Iris pigment epithelial cell (primary cell): Measurements from ENCODE around the gene LHFPL2.

Source experiments
- DNase-seq: peaks from one replicate; pipeline ENCODE4 v3.0.0-alpha.2; 2011; ENCODE audit warnings: low read depth

The LHFPL2 gene

GRCh38 chr5:78544561-78545201, 103.9 kb downstream of the LHFPL2 start:
- peak; percentile 92 for DNase-seq

DNA sequence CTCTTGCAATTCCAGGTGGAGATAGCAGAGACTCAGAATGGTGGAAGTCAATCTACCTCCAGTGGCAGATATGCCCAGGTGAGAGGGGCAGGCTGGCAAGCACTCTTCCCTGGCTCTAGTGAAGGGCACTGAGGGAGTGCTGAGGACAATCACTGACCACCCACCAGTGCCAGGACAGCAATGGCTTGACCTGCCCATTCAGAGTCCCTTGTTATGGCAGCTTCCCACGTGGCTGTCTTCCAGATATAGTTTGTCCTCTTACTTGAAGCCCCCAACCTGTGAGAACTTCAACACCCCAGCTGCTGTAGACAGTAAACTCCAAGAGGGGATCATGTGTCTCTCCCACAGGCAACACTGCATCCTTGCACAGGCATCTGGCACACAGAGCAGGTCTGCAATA, 104.7 kb downstream of the LHFPL2 start:
- no peak for DNase-seq

DNA sequence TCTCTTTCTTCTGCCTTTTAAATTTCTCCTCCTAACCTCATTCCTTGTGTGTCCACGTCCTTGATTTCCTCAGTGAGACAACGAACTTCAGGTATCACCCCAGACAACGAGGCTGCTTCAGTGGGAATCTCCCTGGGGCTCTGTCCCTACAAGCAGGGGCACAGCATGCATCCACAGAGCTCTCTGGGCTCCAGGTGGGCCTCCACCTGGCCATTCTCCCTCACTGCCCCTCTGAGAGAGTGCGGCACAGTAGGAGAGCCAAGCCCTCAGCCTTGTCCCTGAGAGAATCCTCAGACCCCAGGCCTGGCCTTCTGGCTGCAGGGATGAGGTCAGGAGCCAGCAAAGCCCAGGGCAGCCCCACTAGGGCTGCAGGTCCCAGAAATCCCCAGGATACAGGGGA, 105.3 kb downstream of the LHFPL2 start:
- DNase-seq: no peak

DNA sequence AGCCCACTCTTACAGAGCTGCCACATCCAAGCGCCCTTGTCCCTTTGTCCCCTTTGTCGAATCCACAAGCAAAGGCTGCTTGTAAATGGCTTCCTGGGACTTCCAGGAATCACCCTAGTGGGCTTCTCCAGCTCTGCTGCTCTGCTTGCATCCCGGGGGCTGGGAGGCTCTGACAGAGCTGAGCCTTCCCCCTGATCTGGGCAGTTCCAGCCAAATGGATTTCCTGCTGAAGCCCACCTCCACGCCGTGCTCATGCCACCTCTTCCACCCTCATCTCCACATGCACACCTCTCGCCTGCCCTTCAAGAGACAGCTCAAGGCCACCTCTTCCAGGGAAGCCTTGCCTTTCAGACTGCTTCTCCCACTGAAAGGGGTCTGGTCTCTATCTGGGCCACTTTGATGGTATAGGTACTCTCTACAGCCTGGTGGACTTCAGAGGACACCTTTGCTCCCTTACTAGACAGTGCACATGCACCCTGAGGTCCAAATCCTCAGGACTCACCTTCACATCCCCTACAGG, 106.2 kb downstream of the LHFPL2 start:
- DNase-seq: no peak

GRCh38 chr5:78541086-78541654, 107.4 kb downstream of the LHFPL2 start:
- no peak for DNase-seq

DNA sequence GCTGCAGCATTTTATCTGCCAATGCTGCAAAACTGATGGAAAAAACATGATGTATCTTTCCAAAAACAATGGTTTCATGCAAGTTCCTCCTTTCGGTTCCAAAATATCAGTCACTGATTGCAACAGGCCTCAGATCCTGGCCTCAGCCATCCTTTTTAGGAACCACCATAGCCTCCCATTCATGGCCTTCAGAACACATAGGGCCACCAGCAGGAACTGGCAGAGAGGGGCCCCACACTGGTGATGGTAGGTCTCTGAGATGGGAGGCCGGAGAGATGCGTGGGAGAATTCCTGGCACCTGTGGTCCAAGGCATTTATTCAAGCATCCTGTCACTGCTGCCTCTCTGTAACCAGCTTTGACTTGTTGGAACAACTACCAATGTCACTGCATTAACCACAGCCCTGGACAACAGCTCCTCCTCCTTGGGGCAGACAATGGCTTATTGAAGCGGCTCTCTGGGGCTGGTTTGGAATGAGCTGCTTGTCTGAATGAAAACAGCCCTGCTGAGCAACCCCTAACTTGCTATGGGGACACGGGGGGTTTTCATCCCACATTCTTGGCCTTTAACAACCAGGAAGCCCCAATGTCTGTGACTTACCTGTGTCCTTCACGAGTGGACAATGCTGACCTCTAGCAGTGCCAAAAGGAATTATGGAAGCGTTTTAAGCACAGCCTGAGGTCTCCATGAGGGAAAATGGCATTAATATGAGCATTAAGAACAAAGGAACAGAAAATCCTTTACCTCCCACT, 108.1 kb downstream of the LHFPL2 start:
- DNase-seq: no peak

GRCh38 chr5:78538240-78538850, 110.2 kb downstream of the LHFPL2 start:
- no peak for DNase-seq

DNA sequence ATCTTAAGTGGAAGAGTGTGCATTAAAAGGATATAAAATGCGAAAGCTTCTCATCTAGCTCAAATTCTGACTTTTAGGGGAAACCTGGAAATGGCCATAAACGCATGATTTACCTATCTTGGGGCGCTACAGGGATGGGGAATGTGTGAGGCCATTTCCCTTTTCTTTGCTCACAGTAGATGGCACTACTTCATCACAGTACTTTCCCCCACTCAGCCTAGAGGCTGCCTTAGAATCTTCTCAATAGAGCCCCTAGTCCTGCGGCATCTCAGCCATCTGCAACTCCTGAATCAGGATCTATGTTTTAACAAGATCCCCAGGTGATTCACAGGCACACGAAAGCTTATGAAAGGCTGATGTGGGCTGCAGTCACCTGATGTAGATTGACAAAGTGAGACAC, 110.8 kb downstream of the LHFPL2 start:
- DNase-seq: peak; percentile 65

GRCh38 chr5:78537411-78537810, 111.2 kb downstream of the LHFPL2 start:
- DNase-seq: no peak

- no peak for DNase-seq
These were observed 111.8 kb downstream of the LHFPL2 start for GRCh38 chr5:78536661-78537196.

DNA sequence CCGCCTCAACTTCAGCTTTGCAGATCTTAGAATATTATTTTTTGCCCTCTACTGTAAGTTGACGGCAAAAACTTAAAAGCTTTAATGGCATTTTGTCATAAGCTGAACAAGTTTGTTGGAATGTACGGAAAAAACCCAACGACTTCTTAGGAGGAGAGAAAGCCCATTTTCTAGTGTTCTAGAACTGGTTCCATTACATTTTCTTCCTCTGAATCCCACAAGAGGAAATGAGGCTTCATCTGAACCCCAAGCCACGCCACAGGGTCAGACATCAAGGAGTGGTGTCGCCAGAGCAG, 113.7 kb downstream of the LHFPL2 start:
- no peak for DNase-seq

GRCh38 chr5:78534148-78534904, 114.2 kb downstream of the LHFPL2 start:
- peak; percentile 87 for DNase-seq

GRCh38 chr5:78533356-78533755, 115.2 kb downstream of the LHFPL2 start:
- peak; percentile 59 for DNase-seq

GRCh38 chr5:78530342-78531096, 118.1 kb downstream of the LHFPL2 start:
- peak; percentile 96 for DNase-seq

- peak; percentile 33 for DNase-seq
These were observed 120.6 kb downstream of the LHFPL2 start for GRCh38 chr5:78527925-78528324.

DNA sequence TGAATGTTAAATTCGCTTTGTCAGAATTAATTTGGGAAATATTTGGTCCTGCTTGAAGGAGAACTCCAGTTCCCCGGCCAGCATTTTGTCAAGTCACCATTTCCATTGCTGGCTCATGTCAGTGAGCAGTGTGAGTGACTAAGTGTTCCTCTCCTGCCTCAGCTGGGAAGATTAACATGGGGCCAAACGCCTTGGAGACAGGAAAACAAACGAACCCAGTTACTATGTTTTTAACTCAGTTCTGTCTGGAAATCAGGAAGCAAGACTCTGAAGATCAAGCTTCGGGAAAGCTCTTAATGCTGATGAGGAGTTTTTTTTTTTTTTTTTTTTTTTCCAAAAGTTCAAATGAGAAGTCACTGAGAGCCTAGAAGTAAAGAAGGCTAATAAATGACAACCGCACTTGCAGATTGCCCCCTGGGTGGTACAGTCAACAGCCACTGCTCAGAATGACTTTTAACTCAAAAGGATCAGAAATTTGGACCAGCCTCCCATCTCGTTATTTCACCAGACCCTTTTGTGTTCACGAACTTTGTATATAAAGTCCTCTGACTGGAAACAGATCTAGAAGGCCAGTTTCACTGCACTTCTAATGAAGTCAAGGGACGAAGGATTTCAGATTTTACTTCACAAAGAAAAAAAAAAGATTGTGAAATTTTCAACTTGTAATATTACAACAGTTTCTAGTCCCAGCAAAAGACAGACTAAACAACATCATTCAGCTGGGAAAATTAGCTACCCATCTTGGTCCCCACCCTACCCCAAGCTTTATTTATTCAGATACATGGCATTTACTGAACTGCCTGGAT, 121.3 kb downstream of the LHFPL2 start:
- DNase-seq: peak; percentile 98

- DNase-seq: peak; percentile 94
These were observed 122.5 kb downstream of the LHFPL2 start for GRCh38 chr5:78526049-78526525.

GRCh38 chr5:78523314-78524193, 125.0 kb downstream of the LHFPL2 start:
- DNase-seq: no peak
